CD14-positive monocyte (primary cell): ENCODE results near the gene NDST1. TPM values are rescaled to one million over a fixed set of nuclear protein-coding genes. Genes with fewer than 3 reads are reported as not detected.

Source experiments
- DNase-seq, 3 donors: peaks; one replicate each; pipeline ENCODE4 v3.0.0-alpha.2; 2011 to 2022
- H2AFZ ChIP-seq: 2 replicates; pipeline ENCODE4 v1.6.0; 2012; ENCODE audit warnings: mild to moderate bottlenecking, low read depth, low read length, inconsistent platforms; ENCODE audit not compliant: insufficient read depth, poor library complexity, severe bottlenecking
- H3K27ac ChIP-seq, 2 donors: 1 replicate in 1 of 2; 2 replicates in 1 of 2; pipeline ENCODE4 v1.5.1; 2012 to 2013; ENCODE audit warnings: low read length in 2 of 2, control low read depth in 1 of 2, inconsistent platforms in 1 of 2, low read depth in 1 of 2, mild to moderate bottlenecking in 1 of 2
- H3K27me3 ChIP-seq, 2 donors: one replicate each; pipeline versions ENCODE4 v1.6.0 to v1.6.1; 2011 to 2013; ENCODE audit warnings: low read length in 2 of 2; ENCODE audit not compliant: control insufficient read depth in 2 of 2, insufficient read depth in 2 of 2
- H3K36me3 ChIP-seq, 2 donors: replicated peaks in 1 of 2; 1 replicate in 1 of 2; 2 replicates in 1 of 2; pipeline versions ENCODE4 v1.5.1 to v1.6.1; 2012 to 2013; ENCODE audit warnings: low read length in 2 of 2, control low read depth in 1 of 2, inconsistent platforms in 1 of 2, mild to moderate bottlenecking in 1 of 2; ENCODE audit not compliant: insufficient read depth in 2 of 2, control insufficient read depth in 1 of 2
- H3K4me1 ChIP-seq, 2 donors: 1 replicate in 1 of 2; 2 replicates in 1 of 2; pipeline versions ENCODE4 v1.5.1 to v1.6.1; 2012 to 2013; ENCODE audit warnings: low read length in 2 of 2, control low read depth in 1 of 2, inconsistent platforms in 1 of 2, mild to moderate bottlenecking in 1 of 2, moderate library complexity in 1 of 2; ENCODE audit not compliant: insufficient read depth in 2 of 2, control insufficient read depth in 1 of 2
- H3K4me2 ChIP-seq: replicated peaks from 2 replicates; pipeline ENCODE3; 2012; ENCODE audit warnings: low read length, moderate library complexity, mild to moderate bottlenecking; ENCODE audit not compliant: poor library complexity, severe bottlenecking; ENCODE audit errors: extremely low read depth
- H3K4me3 ChIP-seq, 3 experiments: fragments of 200-600 bp in 1 of 3; sonication (generic) in 1 of 3; replicated peaks in 1 of 3; 1 replicate in 2 of 3; 2 replicates in 1 of 3; pipeline ENCODE4 v1.5.1; 2011 to 2013; ENCODE audit warnings: low read length in 3 of 3, mild to moderate bottlenecking in 3 of 3, control low read depth in 2 of 3, low read depth in 2 of 3, inconsistent platforms in 1 of 3, moderate library complexity in 1 of 3
- H3K79me2 ChIP-seq: 2 replicates; pipeline ENCODE4 v1.6.0; 2012; ENCODE audit warnings: mild to moderate bottlenecking, control low read depth, inconsistent platforms, low read length, moderate library complexity; ENCODE audit not compliant: insufficient read depth
- H3K9ac ChIP-seq: 2 replicates; pipeline ENCODE4 v1.6.0; 2017; ENCODE audit warnings: low read length, mild to moderate bottlenecking; ENCODE audit not compliant: insufficient read depth, poor library complexity, severe bottlenecking
- H3K9me3 ChIP-seq, 2 donors: replicated peaks in 1 of 2; 1 replicate in 1 of 2; 2 replicates in 1 of 2; pipeline versions ENCODE4 v1.5.1 to v1.6.1; 2012 to 2013; ENCODE audit warnings: low read length in 2 of 2, control low read depth in 1 of 2; ENCODE audit not compliant: control insufficient read depth in 1 of 2, insufficient read depth in 1 of 2
- H4K20me1 ChIP-seq: 2 replicates; pipeline ENCODE4 v1.6.0; 2012; ENCODE audit warnings: mild to moderate bottlenecking, low read length, control low read depth, moderate library complexity; ENCODE audit not compliant: insufficient read depth
- H3K27ac Mint-ChIP-seq, 7 donors: one replicate each; pipeline ENCODE4 v1.8.0; 2020; ENCODE audit warnings: mild to moderate bottlenecking in 7 of 7, mixed read lengths in 7 of 7, moderate library complexity in 6 of 7, inconsistent platforms in 2 of 7
- H3K27me3 Mint-ChIP-seq, 3 donors: one replicate each; pipeline ENCODE4 v1.8.0; 2021 to 2022; ENCODE audit warnings: low read depth in 3 of 3, mild to moderate bottlenecking in 3 of 3, mixed read lengths in 3 of 3, moderate library complexity in 3 of 3, inconsistent platforms in 1 of 3
- H3K36me3 Mint-ChIP-seq, 2 donors: one replicate each; pipeline ENCODE4 v1.8.0; 2020; ENCODE audit warnings: mixed read lengths in 2 of 2, inconsistent platforms in 1 of 2, mild to moderate bottlenecking in 1 of 2
- H3K4me1 Mint-ChIP-seq: one replicate; pipeline ENCODE4 v1.8.0; 2020; ENCODE audit warnings: mild to moderate bottlenecking, mixed read lengths
- H3K4me3 Mint-ChIP-seq, 2 donors: one replicate each; pipeline ENCODE4 v1.8.0; 2020; ENCODE audit warnings: mild to moderate bottlenecking in 2 of 2, mixed read lengths in 2 of 2, moderate library complexity in 1 of 2
- H3K9me3 Mint-ChIP-seq, 7 donors: one replicate each; pipeline ENCODE4 v1.8.0; 2020 to 2022; ENCODE audit warnings: mixed read lengths in 7 of 7, mild to moderate bottlenecking in 6 of 7, moderate library complexity in 6 of 7, inconsistent platforms in 2 of 7
- WGBS: methylation state at CpG from one replicate; pipeline ENCODE4 v1.1.5; 2013; ENCODE audit warnings: missing lambda C conversion rate; ENCODE audit not compliant: insufficient coverage; 5-methylcytosine and 5-hydroxymethylcytosine counted together
- intact Hi-C, 2 donors: fragments of 100-400 bp; cut with micrococcal nuclease; formaldehyde crosslinking; loops; one replicate each; pipeline versions ENCODE4 v1.15.0 to v1.15.1; 2023
- polyA plus RNA-seq, 3 donors: library from polyadenylated mRNA; depleted of rRNA in 1 of 3; unstranded in 2 of 3; stranded (reverse) in 1 of 3; fragments of 300-500 nt in 2 of 3; fragments of >200 nt in 1 of 3; fragmentation: Illumina TruSeq in 2 of 3; gene quantifications; 1 replicate in 2 of 3; 2 replicates in 1 of 3; pipeline ENCODE4 v1.2.3, GENCODE V29; 2012 to 2021
- TF ChIP-seq, protein P1 (sequence below): fragments of 200-600 bp; IDR thresholded peaks from one replicate; pipeline ENCODE4 v1.8.0; 2022; ENCODE audit warnings: antibody characterized with exemption, mild to moderate bottlenecking

NDST1 gene
- polyA plus RNA-seq, 3 donors: 7.0 to 18.9 (median 7.5) TPM

DNA sequence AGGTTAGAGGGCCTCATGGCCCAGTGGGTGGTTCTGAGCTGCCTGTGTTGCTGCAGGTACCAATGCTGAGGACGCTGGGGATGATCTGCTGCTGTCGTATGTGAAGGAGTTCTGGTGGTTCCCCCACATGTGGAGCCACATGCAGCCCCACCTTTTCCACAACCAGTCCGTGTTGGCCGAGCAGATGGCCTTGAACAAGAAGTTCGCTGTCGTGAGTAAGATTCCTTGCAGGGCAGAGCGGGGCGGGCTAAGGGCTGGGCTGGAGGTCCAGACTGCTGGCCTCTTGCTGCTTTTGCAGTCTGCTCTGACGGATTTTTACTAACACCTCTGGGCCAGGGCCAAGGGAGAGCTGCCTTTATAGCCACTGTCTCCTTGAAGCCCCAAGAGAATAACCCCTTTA lies 26.9 kb downstream of the NDST1 start:
- Histone ChIP-seq H3K27ac (no peak overlapping the region), H3K27me3 (no peaks in the 10 kb centered on the region), H3K79me2 (no peaks in the 10 kb centered on the region), H2AFZ (no peak overlapping the region), H3K36me3 (peaks cover 86 to 95% of the 10 kb centered on the region in 2 donors), H3K4me2 (no peak overlapping the region), H3K4me1 (no peaks in the 10 kb centered on the region), H3K9me3 (no peaks in the 10 kb centered on the region), H4K20me1 (peaks cover 35% of the 10 kb centered on the region), H3K4me3 (no peak overlapping the region), H3K9ac (no peak overlapping the region)
- intact Hi-C loops: no loop called here
- 100% methylated on average over 6 of the region's 9 CpGs for WGBS
- TF ChIP-seq, protein P1, sequence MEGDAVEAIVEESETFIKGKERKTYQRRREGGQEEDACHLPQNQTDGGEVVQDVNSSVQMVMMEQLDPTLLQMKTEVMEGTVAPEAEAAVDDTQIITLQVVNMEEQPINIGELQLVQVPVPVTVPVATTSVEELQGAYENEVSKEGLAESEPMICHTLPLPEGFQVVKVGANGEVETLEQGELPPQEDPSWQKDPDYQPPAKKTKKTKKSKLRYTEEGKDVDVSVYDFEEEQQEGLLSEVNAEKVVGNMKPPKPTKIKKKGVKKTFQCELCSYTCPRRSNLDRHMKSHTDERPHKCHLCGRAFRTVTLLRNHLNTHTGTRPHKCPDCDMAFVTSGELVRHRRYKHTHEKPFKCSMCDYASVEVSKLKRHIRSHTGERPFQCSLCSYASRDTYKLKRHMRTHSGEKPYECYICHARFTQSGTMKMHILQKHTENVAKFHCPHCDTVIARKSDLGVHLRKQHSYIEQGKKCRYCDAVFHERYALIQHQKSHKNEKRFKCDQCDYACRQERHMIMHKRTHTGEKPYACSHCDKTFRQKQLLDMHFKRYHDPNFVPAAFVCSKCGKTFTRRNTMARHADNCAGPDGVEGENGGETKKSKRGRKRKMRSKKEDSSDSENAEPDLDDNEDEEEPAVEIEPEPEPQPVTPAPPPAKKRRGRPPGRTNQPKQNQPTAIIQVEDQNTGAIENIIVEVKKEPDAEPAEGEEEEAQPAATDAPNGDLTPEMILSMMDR: no peak
- no peak overlapping the region for H3K4me3 Mint-ChIP-seq
- peaks cover 0 to 2% (median 0%) of the 10 kb centered on the region in 3 donors for H3K27me3 Mint-ChIP-seq
- no peaks in the 10 kb centered on the region for H3K4me1 Mint-ChIP-seq
- no peak overlapping the region for H3K27ac Mint-ChIP-seq
- H3K36me3 Mint-ChIP-seq: peaks cover 77 to 97% of the 10 kb centered on the region in 2 donors
- no peak for DNase-seq
- H3K9me3 Mint-ChIP-seq: peaks cover 0 to 3% (median 0%) of the 10 kb centered on the region in 7 donors

DNA sequence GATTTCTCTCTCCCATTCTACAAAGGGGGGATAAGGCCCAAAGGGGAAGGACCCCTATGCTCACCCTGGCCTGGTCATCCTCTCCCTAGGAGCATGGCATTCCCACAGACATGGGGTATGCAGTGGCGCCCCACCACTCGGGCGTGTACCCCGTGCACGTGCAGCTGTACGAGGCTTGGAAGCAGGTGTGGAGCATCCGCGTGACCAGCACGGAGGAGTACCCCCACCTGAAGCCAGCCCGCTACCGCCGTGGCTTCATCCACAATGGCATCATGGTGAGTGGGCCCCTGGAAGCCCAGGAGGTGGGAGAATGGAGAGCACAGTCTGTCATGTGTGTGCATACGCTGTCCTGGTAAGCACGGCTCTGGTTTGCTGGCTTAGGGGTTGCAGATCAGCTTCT lies 27.7 kb downstream of the NDST1 start:
- Histone ChIP-seq H4K20me1 (peaks cover 28% of the 10 kb centered on the region), H2AFZ (no peak overlapping the region), H3K4me2 (no peak overlapping the region), H3K4me3 (no peak overlapping the region), H3K27ac (no peak overlapping the region), H3K4me1 (no peaks in the 10 kb centered on the region), H3K9ac (no peak overlapping the region), H3K36me3 (peaks cover 90 to 98% of the 10 kb centered on the region in 2 donors), H3K9me3 (no peaks in the 10 kb centered on the region), H3K27me3 (no peaks in the 10 kb centered on the region), H3K79me2 (no peaks in the 10 kb centered on the region)
- 98% methylated on average over 14 of the region's 14 CpGs for whole genome bisulfite sequencing
- Mint-ChIP-seq H3K4me1 (no peaks in the 10 kb centered on the region), H3K27me3 (peaks cover 0 to 3% (median 0%) of the 10 kb centered on the region in 3 donors), H3K36me3 (peaks cover 82 to 97% of the 10 kb centered on the region in 2 donors), H3K4me3 (no peak overlapping the region), H3K9me3 (peaks cover 0 to 3% (median 0%) of the 10 kb centered on the region in 7 donors), H3K27ac (no peak overlapping the region)
- no peak for DNase-seq
- intact Hi-C loops: no loop called here
- TF ChIP-seq, protein P1: no peak
